ENCODE measurements around the gene VPS13D. TPM values are rescaled to one million over a fixed set of nuclear protein-coding genes. Genes with fewer than 3 reads are reported as not detected.

Gene VPS13D
- total and polyA plus RNA-seq, 2 donors (not counting 3 experiments of a cell fraction or from before 2014, with no cell fraction given): 13.6 to 48.5 TPM

DNA sequence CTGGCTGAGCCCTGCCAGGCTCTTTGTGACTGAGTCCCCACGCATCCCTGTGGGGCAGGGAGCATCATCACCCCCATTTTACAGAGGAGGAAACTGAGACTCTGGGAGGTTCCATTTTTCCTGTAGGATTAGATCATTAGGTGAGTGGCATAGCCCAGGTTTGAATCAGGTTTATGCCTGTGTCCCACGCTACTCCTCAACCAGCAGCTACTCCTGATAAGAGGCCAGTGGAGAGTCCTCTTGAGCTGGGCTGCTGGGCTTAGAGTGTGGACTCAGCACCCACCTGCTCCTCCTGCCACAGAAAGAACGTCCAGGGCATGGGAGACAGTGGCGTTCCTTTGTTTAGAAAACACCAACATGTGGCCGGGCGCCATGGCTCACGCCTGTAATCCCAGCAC is 32.3 kb upstream of the VPS13D start:
- H3K9me1 ChIP-seq (replicated peaks; ENCODE audit: control insufficient read depth, extremely low read depth, insufficient read depth, low read length): no peaks in the 10 kb centered on the region
- intact Hi-C loops (cut with micrococcal nuclease) (no loop called here), dilution Hi-C loops (cut with MboI; ENCODE audit: extremely low pct_ligation_motif_present, low sequenced_read_pairs) (no loop called here)
- H3K4me3 ChIP-seq (replicated peaks in 1 of 3; ENCODE audit: insufficient read depth in 1 of 3, low read depth in 1 of 3, low read length in 3 of 3): no peak overlapping the region
- H3K9ac ChIP-seq (replicated peaks; ENCODE audit: extremely low read depth, insufficient read depth, low read length): no peak overlapping the region
- H3K27me3 ChIP-seq (ENCODE audit: control insufficient read depth in 2 of 2, insufficient read depth in 2 of 2, low read length in 2 of 2): no peaks in the 10 kb centered on the region
- H2AFZ ChIP-seq (ENCODE audit: low read depth, low read length): no peak overlapping the region
- H3K36me3 ChIP-seq (ENCODE audit: control insufficient read depth in 2 of 2, extremely low read depth in 1 of 2, insufficient read depth in 2 of 2, low read length in 2 of 2): peaks cover 4 to 52% of the 10 kb centered on the region in 2 experiments
- FAIRE-seq (no peak), DNase-seq (ENCODE audit: low read depth, low spot score) (no peak)
- ChIA-PET POLR2A (no interaction called here), CTCF (interaction anchor here (1.3 to 17.5 kb wide), 2 partner anchors 11 to 75 kb away, joined by 3 to 537 read pairs; no protein-coding TSS in a partner anchor)
- no peaks in the 10 kb centered on the region for H3K4me1 ChIP-seq (ENCODE audit: control insufficient read depth, extremely low read depth, insufficient read depth, low read length)
- no TSS peak for BruUV-seq (replicated peaks)
- no peaks in the 10 kb centered on the region for H3K79me2 ChIP-seq (ENCODE audit: control insufficient read depth, insufficient read depth, low read length)
- TF ChIP-seq POLR2A (IDR thresholded peaks at IDR 0.05; ENCODE audit: low read depth, low read length) (no peak), POLR2AphosphoS5 (IDR thresholded peaks at IDR 0.05; ENCODE audit: insufficient read depth, low read depth, low read length) (no peak)
- no peak overlapping the region for H3K4me2 ChIP-seq (ENCODE audit: insufficient read depth, low read length)
- no peaks in the 10 kb centered on the region for H3K9me3 ChIP-seq (replicated peaks; ENCODE audit: control insufficient read depth, insufficient read depth, low read length)
- no peaks in the 10 kb centered on the region for H4K20me1 ChIP-seq (replicated peaks; ENCODE audit: control insufficient read depth, extremely low read depth, insufficient read depth, low read length)
- H3K27ac ChIP-seq (ENCODE audit: insufficient read depth, low read depth, low read length): no peak overlapping the region

DNA sequence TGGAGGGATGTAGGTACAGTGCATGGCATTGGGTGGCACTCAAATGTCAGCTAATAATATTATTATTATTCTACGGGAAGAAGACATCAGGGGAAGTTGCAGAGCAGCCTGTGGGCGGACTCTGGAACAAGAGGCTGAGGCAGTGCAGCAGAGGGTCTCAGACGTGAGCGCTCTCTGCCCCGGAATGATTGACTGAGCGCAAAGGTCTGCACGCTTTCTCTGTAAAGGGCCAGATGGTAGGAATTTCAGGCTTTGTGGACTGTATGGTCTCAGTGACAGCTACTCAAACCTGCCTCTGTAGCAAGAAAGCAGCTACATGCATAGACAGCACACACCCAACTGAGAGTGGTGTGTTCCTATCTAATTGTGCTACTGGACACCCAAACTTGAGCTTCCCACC is 29.6 kb upstream of the VPS13D start:
- ChIA-PET POLR2A (no interaction called here), CTCF (interaction anchor here (17.5 kb wide), 1 partner anchor 78 kb away, joined by 537 read pairs; no protein-coding TSS in a partner anchor)

More for the DNA sequence above, 29.6 kb upstream of the VPS13D start:
- Histone ChIP-seq H3K9me1 (replicated peaks; ENCODE audit: control insufficient read depth, extremely low read depth, insufficient read depth, low read length) (no peaks in the 10 kb centered on the region), H4K20me1 (replicated peaks; ENCODE audit: control insufficient read depth, extremely low read depth, insufficient read depth, low read length) (no peaks in the 10 kb centered on the region), H3K27me3 (ENCODE audit: control insufficient read depth in 2 of 2, insufficient read depth in 2 of 2, low read length in 2 of 2) (no peaks in the 10 kb centered on the region), H3K4me2 (ENCODE audit: insufficient read depth, low read length) (no peak overlapping the region), H3K9ac (replicated peaks; ENCODE audit: extremely low read depth, insufficient read depth, low read length) (no peak overlapping the region), H3K4me1 (ENCODE audit: control insufficient read depth, extremely low read depth, insufficient read depth, low read length) (no peaks in the 10 kb centered on the region), H3K27ac (ENCODE audit: insufficient read depth, low read depth, low read length) (no peak overlapping the region), H3K79me2 (ENCODE audit: control insufficient read depth, insufficient read depth, low read length) (no peaks in the 10 kb centered on the region), H2AFZ (ENCODE audit: low read depth, low read length) (no peak overlapping the region), H3K9me3 (replicated peaks; ENCODE audit: control insufficient read depth, insufficient read depth, low read length) (no peaks in the 10 kb centered on the region), H3K4me3 (replicated peaks in 1 of 3; ENCODE audit: insufficient read depth in 1 of 3, low read depth in 1 of 3, low read length in 3 of 3) (no peak overlapping the region), H3K36me3 (ENCODE audit: control insufficient read depth in 2 of 2, extremely low read depth in 1 of 2, insufficient read depth in 2 of 2, low read length in 2 of 2) (peaks cover 3 to 41% of the 10 kb centered on the region in 2 experiments)
- DNase-seq (ENCODE audit: low read depth, low spot score) (no peak), FAIRE-seq (no peak)
- intact Hi-C loops (cut with micrococcal nuclease) (no loop called here), dilution Hi-C loops (cut with MboI; ENCODE audit: extremely low pct_ligation_motif_present, low sequenced_read_pairs) (no loop called here)
- no peak for TF ChIP-seq POLR2A (IDR thresholded peaks at IDR 0.05; ENCODE audit: low read depth, low read length)
- TF ChIP-seq JUN (IDR thresholded peaks at IDR 0.05; ENCODE audit: borderline replicate concordance, insufficient read depth, insufficient read length, low read depth): no peak
- no peak for TF ChIP-seq MYC (IDR thresholded peaks at IDR 0.05; ENCODE audit: low read depth, low read length)
- no peak for TF ChIP-seq FOS (IDR thresholded peaks at IDR 0.05; ENCODE audit: borderline replicate concordance, insufficient read depth, low read length)
- no peak for TF ChIP-seq POLR2AphosphoS5 (IDR thresholded peaks at IDR 0.05; ENCODE audit: insufficient read depth, low read depth, low read length)
- no peak for TF ChIP-seq MAX (IDR thresholded peaks at IDR 0.05; ENCODE audit: insufficient read depth, insufficient read length)
- TF ChIP-seq GATA2 (IDR thresholded peaks at IDR 0.05; ENCODE audit: insufficient read depth, insufficient read length, low read depth, low read length): no peak
- TF ChIP-seq CTCF (IDR thresholded peaks at IDR 0.05; ENCODE audit: extremely low read depth in 1 of 2, insufficient read depth in 1 of 2, low read depth in 1 of 2, low read length in 2 of 2): no peak
- no peak for TF ChIP-seq EZH2 (IDR thresholded peaks at IDR 0.05; ENCODE audit: borderline replicate concordance, low read depth, low read length, severe bottlenecking)
- BruUV-seq (replicated peaks): no TSS peak

All from endothelial cell of umbilical vein (primary cell).